Measurements from ENCODE around the gene GTPBP2. TPM values are rescaled to one million over a fixed set of nuclear protein-coding genes. Genes with fewer than 3 reads are reported as not detected.

The GTPBP2 gene
- polyA plus RNA-seq, 3 donors, result 3.6 to 120 (median 4.9) TPM

- no peak overlapping the region for H3K4me3 Mint-ChIP-seq
- H3K9me3 Mint-ChIP-seq, result no peaks in the 10 kb centered on the region
- intact Hi-C loops (cut with micrococcal nuclease), result loop anchor here (5.0 kb wide), 4 partner anchors 92 to 277 kb away; partner anchors contain the start of gene VEGFA (in 1 of the 2)
- peaks cover 46 to 58% of the 10 kb centered on the region in 2 donors for H3K36me3 Mint-ChIP-seq
- peaks cover 8 to 16% (median 13%) of the 10 kb centered on the region in 3 donors for H3K27me3 Mint-ChIP-seq (ENCODE audit: low read depth in 3 of 3)
- no peak overlapping the region for H3K4me3 ChIP-seq (replicated peaks in 1 of 3; ENCODE audit: low read depth in 2 of 3, low read length in 3 of 3)
- H3K79me2 ChIP-seq (ENCODE audit: insufficient read depth, low read length), result no peaks in the 10 kb centered on the region
- 93% methylated on average over 3 of the region's 6 CpGs for WGBS (ENCODE audit: insufficient coverage)
- peak overlapping the region in 1 of 7 donors; percentile 43 for H3K27ac Mint-ChIP-seq
- no peak overlapping the region for H2AFZ ChIP-seq (ENCODE audit: insufficient read depth, low read depth, low read length, poor library complexity, severe bottlenecking)
- no peak overlapping the region for H3K27ac ChIP-seq (ENCODE audit: low read depth in 1 of 2, low read length in 2 of 2)
- no peak for DNase-seq
- no peaks in the 10 kb centered on the region for H3K9me3 ChIP-seq (replicated peaks in 1 of 2; ENCODE audit: control insufficient read depth in 1 of 2, insufficient read depth in 1 of 2, low read length in 2 of 2)
- H3K36me3 ChIP-seq (replicated peaks in 1 of 2; ENCODE audit: control insufficient read depth in 1 of 2, insufficient read depth in 2 of 2, low read length in 2 of 2), result peaks cover 39 to 54% of the 10 kb centered on the region in 2 donors
- H3K4me2 ChIP-seq (replicated peaks; ENCODE audit: extremely low read depth, low read length, poor library complexity, severe bottlenecking), result no peak overlapping the region
- peaks cover 16% of the 10 kb centered on the region for H3K4me1 Mint-ChIP-seq
- peaks cover 0 to 3% of the 10 kb centered on the region in 2 donors for H3K27me3 ChIP-seq (ENCODE audit: control insufficient read depth in 2 of 2, insufficient read depth in 2 of 2, low read length in 2 of 2)
- H4K20me1 ChIP-seq (ENCODE audit: insufficient read depth, low read length), result peaks cover 7% of the 10 kb centered on the region
- no peak overlapping the region for H3K9ac ChIP-seq (ENCODE audit: insufficient read depth, low read length, poor library complexity, severe bottlenecking)
- peaks cover 8 to 14% of the 10 kb centered on the region in 2 donors for H3K4me1 ChIP-seq (ENCODE audit: control insufficient read depth in 1 of 2, insufficient read depth in 2 of 2, low read length in 2 of 2)
- TF ChIP-seq, protein P1, sequence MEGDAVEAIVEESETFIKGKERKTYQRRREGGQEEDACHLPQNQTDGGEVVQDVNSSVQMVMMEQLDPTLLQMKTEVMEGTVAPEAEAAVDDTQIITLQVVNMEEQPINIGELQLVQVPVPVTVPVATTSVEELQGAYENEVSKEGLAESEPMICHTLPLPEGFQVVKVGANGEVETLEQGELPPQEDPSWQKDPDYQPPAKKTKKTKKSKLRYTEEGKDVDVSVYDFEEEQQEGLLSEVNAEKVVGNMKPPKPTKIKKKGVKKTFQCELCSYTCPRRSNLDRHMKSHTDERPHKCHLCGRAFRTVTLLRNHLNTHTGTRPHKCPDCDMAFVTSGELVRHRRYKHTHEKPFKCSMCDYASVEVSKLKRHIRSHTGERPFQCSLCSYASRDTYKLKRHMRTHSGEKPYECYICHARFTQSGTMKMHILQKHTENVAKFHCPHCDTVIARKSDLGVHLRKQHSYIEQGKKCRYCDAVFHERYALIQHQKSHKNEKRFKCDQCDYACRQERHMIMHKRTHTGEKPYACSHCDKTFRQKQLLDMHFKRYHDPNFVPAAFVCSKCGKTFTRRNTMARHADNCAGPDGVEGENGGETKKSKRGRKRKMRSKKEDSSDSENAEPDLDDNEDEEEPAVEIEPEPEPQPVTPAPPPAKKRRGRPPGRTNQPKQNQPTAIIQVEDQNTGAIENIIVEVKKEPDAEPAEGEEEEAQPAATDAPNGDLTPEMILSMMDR (IDR thresholded peaks at IDR 0.05), result no peak
These were observed 41.0 kb upstream of the GTPBP2 start for GRCh38 chr6:43669922-43670622.

DNA sequence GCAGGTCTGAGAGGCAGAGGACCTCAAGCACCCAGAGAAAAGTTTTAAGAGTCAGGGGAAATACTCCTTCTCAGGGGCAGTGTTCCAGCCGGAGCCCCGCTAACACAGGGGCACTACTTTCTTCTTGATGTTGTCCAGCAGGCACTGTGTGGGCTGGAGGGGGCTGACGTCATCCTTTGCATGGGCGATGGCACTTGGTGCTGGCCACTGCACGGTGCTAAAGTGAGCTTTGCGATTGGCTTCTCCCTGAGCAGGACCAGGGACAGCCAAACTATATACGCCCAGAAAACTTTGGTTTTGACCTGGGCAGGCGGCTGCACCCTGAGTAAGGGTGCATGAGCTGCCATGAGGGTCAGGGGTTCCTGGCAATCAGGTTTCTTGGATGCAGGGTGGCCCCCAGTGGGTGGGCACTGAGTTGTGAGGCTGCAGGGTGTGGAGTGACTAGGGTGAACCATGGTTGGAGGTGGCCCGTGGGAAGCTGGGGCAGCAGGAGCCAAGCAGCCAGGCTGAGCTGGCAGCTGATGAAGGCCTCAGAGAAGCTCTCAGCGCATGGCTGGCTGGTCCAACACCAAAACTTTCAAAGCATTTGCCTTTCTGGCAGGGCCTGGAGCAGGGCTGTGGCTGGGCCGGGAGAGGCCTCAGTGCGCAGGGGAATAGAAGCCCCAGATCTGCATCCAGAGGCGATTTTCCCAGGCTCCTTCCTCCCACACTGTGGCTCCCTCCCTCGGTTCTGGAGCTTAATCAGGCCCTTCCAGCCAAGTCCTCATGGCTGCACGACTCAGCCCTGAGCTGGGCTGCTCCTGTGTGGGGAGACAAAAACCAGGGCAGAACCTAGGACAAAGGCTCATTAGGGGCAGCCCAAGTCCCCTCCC, 40.2 kb upstream of the GTPBP2 start:
- Histone ChIP-seq H3K4me2 (replicated peaks; ENCODE audit: extremely low read depth, low read length, poor library complexity, severe bottlenecking) (no peak overlapping the region), H3K4me1 (ENCODE audit: control insufficient read depth in 1 of 2, insufficient read depth in 2 of 2, low read length in 2 of 2) (peaks cover 8 to 14% of the 10 kb centered on the region in 2 donors), H2AFZ (ENCODE audit: insufficient read depth, low read depth, low read length, poor library complexity, severe bottlenecking) (no peak overlapping the region), H3K36me3 (replicated peaks in 1 of 2; ENCODE audit: control insufficient read depth in 1 of 2, insufficient read depth in 2 of 2, low read length in 2 of 2) (peaks cover 31 to 46% of the 10 kb centered on the region in 2 donors), H3K4me3 (replicated peaks in 1 of 3; ENCODE audit: low read depth in 2 of 3, low read length in 3 of 3) (no peak overlapping the region), H3K27me3 (ENCODE audit: control insufficient read depth in 2 of 2, insufficient read depth in 2 of 2, low read length in 2 of 2) (peaks cover 0 to 3% of the 10 kb centered on the region in 2 donors), H3K9me3 (replicated peaks in 1 of 2; ENCODE audit: control insufficient read depth in 1 of 2, insufficient read depth in 1 of 2, low read length in 2 of 2) (no peaks in the 10 kb centered on the region), H3K79me2 (ENCODE audit: insufficient read depth, low read length) (no peaks in the 10 kb centered on the region), H3K9ac (ENCODE audit: insufficient read depth, low read length, poor library complexity, severe bottlenecking) (no peak overlapping the region), H4K20me1 (ENCODE audit: insufficient read depth, low read length) (peaks cover 7% of the 10 kb centered on the region), H3K27ac (ENCODE audit: low read depth in 1 of 2, low read length in 2 of 2) (no peak overlapping the region)
- intact Hi-C loops (cut with micrococcal nuclease), result loop anchor here (5.0 kb wide), 4 partner anchors 93 to 278 kb away; partner anchors contain the start of gene VEGFA (in 1 of the 2)
- 88% methylated on average over 11 of the region's 15 CpGs for WGBS (ENCODE audit: insufficient coverage)
- peaks cover 38 to 50% of the 10 kb centered on the region in 2 donors for H3K36me3 Mint-ChIP-seq
- H3K27ac Mint-ChIP-seq, result no peak overlapping the region
- TF ChIP-seq, protein P1 (IDR thresholded peaks at IDR 0.05), result no peak
- no peak overlapping the region for H3K4me3 Mint-ChIP-seq
- H3K27me3 Mint-ChIP-seq (ENCODE audit: low read depth in 3 of 3), result peaks cover 11 to 16% (median 15%) of the 10 kb centered on the region in 3 donors
- H3K9me3 Mint-ChIP-seq, result no peaks in the 10 kb centered on the region
- H3K4me1 Mint-ChIP-seq, result peaks cover 16% of the 10 kb centered on the region
- DNase-seq, result no peak
